Measurements from ENCODE around the gene AOC2.

- TF ChIP-seq POLR2A (IDR thresholded peaks at IDR 0.05; ENCODE audit: low read length) (no peak), GATA1 (IDR thresholded peaks at IDR 0.05; ENCODE audit: low read depth, low read length) (no peak)
These were observed 42.1 kb downstream of the AOC2 start for GRCh38 chr17:42886283-42887176.

Data from erythroblast (primary cell).